Liver (tissue), 9 donors: ENCODE results near the gene LAMTOR2. TPM values are rescaled to one million over a fixed set of nuclear protein-coding genes. Genes with fewer than 3 reads are reported as not detected.

ENCODE experiments used
- DNase-seq: peaks from one replicate; pipeline ENCODE4 v3.0.0-alpha.2; 2017; ENCODE audit warnings: low spot score
- H3K27ac ChIP-seq, 2 donors: one replicate each; pipeline ENCODE4 v1.7.0; 2013; ENCODE audit warnings: inconsistent platforms in 2 of 2, low read length in 2 of 2, control low read depth in 1 of 2, low read depth in 1 of 2, mild to moderate bottlenecking in 1 of 2
- H3K27me3 ChIP-seq, 4 donors: one replicate each; pipeline versions ENCODE4 v1.6.1 to v1.7.0; 2013; ENCODE audit warnings: low read length in 3 of 4, inconsistent platforms in 1 of 4, mild to moderate bottlenecking in 1 of 4, moderate library complexity in 1 of 4; ENCODE audit not compliant: control insufficient read depth in 4 of 4, insufficient read depth in 4 of 4
- H3K36me3 ChIP-seq, 4 donors: one replicate each; pipeline versions ENCODE4 v1.6.1 to v1.7.0; 2013; ENCODE audit warnings: low read length in 3 of 4, mild to moderate bottlenecking in 3 of 4, low read depth in 1 of 4, moderate library complexity in 1 of 4; ENCODE audit not compliant: control insufficient read depth in 4 of 4, insufficient read depth in 3 of 4
- H3K4me1 ChIP-seq, 4 donors: one replicate each; pipeline versions ENCODE4 v1.6.1 to v1.7.0; 2013; ENCODE audit warnings: low read length in 3 of 4, mild to moderate bottlenecking in 3 of 4, moderate library complexity in 1 of 4; ENCODE audit not compliant: control insufficient read depth in 4 of 4, insufficient read depth in 4 of 4
- H3K4me3 ChIP-seq, 3 donors: one replicate each; pipeline versions ENCODE4 v1.6.1 to v1.7.0; 2013; ENCODE audit warnings: low read length in 3 of 3, control low read depth in 1 of 3, low read depth in 1 of 3, mild to moderate bottlenecking in 1 of 3
- H3K9ac ChIP-seq, 2 donors: one replicate each; pipeline ENCODE4 v1.7.0; 2013; ENCODE audit warnings: low read length in 2 of 2, mild to moderate bottlenecking in 2 of 2, moderate library complexity in 2 of 2, control low read depth in 1 of 2, low read depth in 1 of 2
- H3K9me3 ChIP-seq, 4 donors: one replicate each; pipeline versions ENCODE4 v1.6.1 to v1.7.0; 2013; ENCODE audit warnings: low read length in 3 of 4; ENCODE audit not compliant: control insufficient read depth in 4 of 4
- ATF3 ChIP-seq: IDR thresholded peaks from 2 replicates; pipeline ENCODE4 v1.6.1; 2016; ENCODE audit warnings: antibody characterized with exemption
- CTCF ChIP-seq: fragments of 150-350 bp; IDR thresholded peaks from 2 replicates; pipeline ENCODE4 v1.5.1; 2017; ENCODE audit warnings: improper control_type of control experiment, low read depth, low read length; ENCODE audit not compliant: missing input control
- FOXA1 ChIP-seq: IDR thresholded peaks from 2 replicates; pipeline ENCODE4 v1.6.1; 2016; ENCODE audit warnings: antibody characterized with exemption
- FOXA2 ChIP-seq: IDR thresholded peaks from 2 replicates; pipeline ENCODE4 v1.6.1; 2016; ENCODE audit warnings: antibody characterized with exemption
- GABPA ChIP-seq, 2 donors: IDR thresholded peaks in 1 of 2; conservative IDR thresholded peaks in 1 of 2; 2 replicates each; pipeline ENCODE4 v1.6.1; 2016; ENCODE audit warnings: antibody characterized with exemption in 2 of 2, mild to moderate bottlenecking in 1 of 2, moderate library complexity in 1 of 2
- HNF4A ChIP-seq, 2 donors: conservative IDR thresholded peaks; 2 replicates each; pipeline ENCODE4 v1.6.1; 2016; ENCODE audit warnings: antibody characterized with exemption in 2 of 2, mild to moderate bottlenecking in 2 of 2
- HNF4G ChIP-seq: IDR thresholded peaks from 2 replicates; pipeline ENCODE4 v1.6.1; 2016; ENCODE audit warnings: antibody characterized with exemption
- MAX ChIP-seq: IDR thresholded peaks from 2 replicates; pipeline ENCODE4 v1.6.1; 2016; ENCODE audit warnings: antibody characterized with exemption
- NR2F2 ChIP-seq: IDR thresholded peaks from 2 replicates; pipeline ENCODE4 v1.6.1; 2016; ENCODE audit warnings: antibody characterized with exemption
- RAD21 ChIP-seq, 2 donors: IDR thresholded peaks; 2 replicates each; pipeline ENCODE4 v1.6.1; 2016; ENCODE audit warnings: antibody characterized with exemption in 2 of 2, mild to moderate bottlenecking in 2 of 2
- REST ChIP-seq: IDR thresholded peaks from 2 replicates; pipeline ENCODE4 v1.6.1; 2016; ENCODE audit warnings: antibody characterized with exemption, mild to moderate bottlenecking
- RXRA ChIP-seq, 2 donors: IDR thresholded peaks; 2 replicates each; pipeline ENCODE4 v1.6.1; 2017 to 2018; ENCODE audit warnings: antibody characterized with exemption in 2 of 2, mild to moderate bottlenecking in 1 of 2
- SP1 ChIP-seq: IDR thresholded peaks from 2 replicates; pipeline ENCODE4 v1.6.1; 2018; ENCODE audit warnings: antibody characterized with exemption, mild to moderate bottlenecking
- TAF1 ChIP-seq: conservative IDR thresholded peaks from 2 replicates; pipeline ENCODE4 v1.6.1; 2016; ENCODE audit warnings: antibody characterized with exemption, mild to moderate bottlenecking
- YY1 ChIP-seq: IDR thresholded peaks from 2 replicates; pipeline ENCODE4 v1.6.1; 2016; ENCODE audit warnings: antibody characterized with exemption, mild to moderate bottlenecking
- ZBTB33 ChIP-seq: IDR thresholded peaks from 2 replicates; pipeline ENCODE4 v1.6.1; 2016; ENCODE audit warnings: antibody characterized with exemption
- WGBS: extraction: QIAGEN DNeasy Blood & Tissue Kit; methylation state at CpG from one replicate; pipeline ENCODE4 v1.1.7; 2013; 5-methylcytosine and 5-hydroxymethylcytosine counted together
- polyA plus RNA-seq, 2 donors: library from polyadenylated mRNA; stranded (reverse) in 1 of 2; unstranded in 1 of 2; fragments of 200-250 nt in 1 of 2; fragments of >200 nt in 1 of 2; fragmentation: Nextera tagmentation in 1 of 2; extraction: Ambion mirVana in 1 of 2; gene quantifications; one replicate each; pipeline versions ENCODE4 v1.2.1 to v1.2.3, GENCODE V29; 2013 to 2015
- total RNA-seq, 2 donors: library from RNA; depleted of rRNA; stranded (reverse); fragments of >200 nt; gene quantifications; one replicate each; pipeline ENCODE4 v1.2.3, GENCODE V29; 2014
- donor health status: healthy.
- donor health status: healthy.
- donor health status: healthy.
- donor health status: healthy.
- donor health status: healthy.

LAMTOR2 gene
- total and polyA plus RNA-seq, 4 donors: 30.4 to 152 (median 79.0) TPM

- Histone ChIP-seq H3K27ac (peak overlapping the region in 1 of 2 donors; percentile 39), H3K9ac (no peak overlapping the region), H3K4me1 (peaks cover 0 to 3% (median 2%) of the 10 kb centered on the region in 4 donors), H3K4me3 (no peak overlapping the region), H3K36me3 (no peaks in the 10 kb centered on the region), H3K27me3 (no peaks in the 10 kb centered on the region), H3K9me3 (no peaks in the 10 kb centered on the region)
- TF ChIP-seq ATF3: no peak
- TF ChIP-seq HNF4A (conservative IDR thresholded peaks at IDR 0.05): no peak
- TF ChIP-seq RXRA (IDR thresholded peaks at IDR 0.05): no peak
- TF ChIP-seq YY1: no peak
- no peak for TF ChIP-seq CTCF
- no peak for TF ChIP-seq MAX
- no peak for TF ChIP-seq REST
- no peak for TF ChIP-seq SP1
- DNase-seq: no peak
- WGBS: 93% methylated on average over 9 of the region's 9 CpGs
Measured at GRCh38 chr1:156097499-156098178, 43.1 kb downstream of the LAMTOR2 start.

GRCh38 chr1:156098784-156099183 lies 44.2 kb downstream of the LAMTOR2 start:
- Histone ChIP-seq H3K4me3 (no peak overlapping the region), H3K4me1 (peaks cover 0 to 9% (median 2%) of the 10 kb centered on the region in 4 donors), H3K27ac (no peak overlapping the region), H3K9me3 (no peaks in the 10 kb centered on the region), H3K27me3 (no peaks in the 10 kb centered on the region), H3K9ac (no peak overlapping the region), H3K36me3 (no peaks in the 10 kb centered on the region)
- no peak for DNase-seq
- 95% methylated on average over 2 of the region's 2 CpGs for WGBS
- TF ChIP-seq FOXA1: no peak
- TF ChIP-seq HNF4G: no peak
- TF ChIP-seq GABPA (IDR thresholded peaks at IDR 0.05 in 1 of 2, conservative IDR thresholded peaks at IDR 0.05 in 1 of 2): no peak
- no peak for TF ChIP-seq RXRA (IDR thresholded peaks at IDR 0.05)
- no peak for TF ChIP-seq MAX
- no peak for TF ChIP-seq REST
- no peak for TF ChIP-seq TAF1
- TF ChIP-seq NR2F2: no peak
- no peak for TF ChIP-seq FOXA2
- TF ChIP-seq ZBTB33: no peak
- TF ChIP-seq YY1: no peak
- TF ChIP-seq RAD21 (IDR thresholded peaks at IDR 0.05): no peak
- no peak for TF ChIP-seq SP1
- no peak for TF ChIP-seq HNF4A (conservative IDR thresholded peaks at IDR 0.05)
- no peak for TF ChIP-seq ATF3
